ENCODE data around the gene TBX20. TPM values are rescaled to one million over a fixed set of nuclear protein-coding genes. Genes with fewer than 3 reads are reported as not detected.

The TBX20 gene
- total RNA-seq, 1 donor from 2014 or later, result 1.3 TPM

GRCh38 chr7:35249537-35249907 is 4.4 kb downstream of the TBX20 start:
- peaks cover 75% of the 10 kb centered on the region for H3K27me3 Mint-ChIP-seq (ENCODE audit: low read depth, unreplicated experiment)
- no peak overlapping the region for H3K4me3 Mint-ChIP-seq (ENCODE audit: unreplicated experiment)
- H2AFZ ChIP-seq (ENCODE audit: low read depth, low read length), result no peak overlapping the region
- H3K4me1 Mint-ChIP-seq (ENCODE audit: low read depth, unreplicated experiment), result no peaks in the 10 kb centered on the region
- no peak for TF ChIP-seq EZH2 (IDR thresholded peaks at IDR 0.05; ENCODE audit: insufficient read depth, low read length)
- TF ChIP-seq, protein P1, sequence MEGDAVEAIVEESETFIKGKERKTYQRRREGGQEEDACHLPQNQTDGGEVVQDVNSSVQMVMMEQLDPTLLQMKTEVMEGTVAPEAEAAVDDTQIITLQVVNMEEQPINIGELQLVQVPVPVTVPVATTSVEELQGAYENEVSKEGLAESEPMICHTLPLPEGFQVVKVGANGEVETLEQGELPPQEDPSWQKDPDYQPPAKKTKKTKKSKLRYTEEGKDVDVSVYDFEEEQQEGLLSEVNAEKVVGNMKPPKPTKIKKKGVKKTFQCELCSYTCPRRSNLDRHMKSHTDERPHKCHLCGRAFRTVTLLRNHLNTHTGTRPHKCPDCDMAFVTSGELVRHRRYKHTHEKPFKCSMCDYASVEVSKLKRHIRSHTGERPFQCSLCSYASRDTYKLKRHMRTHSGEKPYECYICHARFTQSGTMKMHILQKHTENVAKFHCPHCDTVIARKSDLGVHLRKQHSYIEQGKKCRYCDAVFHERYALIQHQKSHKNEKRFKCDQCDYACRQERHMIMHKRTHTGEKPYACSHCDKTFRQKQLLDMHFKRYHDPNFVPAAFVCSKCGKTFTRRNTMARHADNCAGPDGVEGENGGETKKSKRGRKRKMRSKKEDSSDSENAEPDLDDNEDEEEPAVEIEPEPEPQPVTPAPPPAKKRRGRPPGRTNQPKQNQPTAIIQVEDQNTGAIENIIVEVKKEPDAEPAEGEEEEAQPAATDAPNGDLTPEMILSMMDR (IDR thresholded peaks at IDR 0.05; ENCODE audit: insufficient read depth, low read depth, low read length), result no peak
- H3K4me2 ChIP-seq (ENCODE audit: low read length), result no peak overlapping the region
- H3K27ac Mint-ChIP-seq (ENCODE audit: unreplicated experiment), result no peak overlapping the region
- no peak overlapping the region for H3K4me3 ChIP-seq (ENCODE audit: insufficient read depth, low read depth, low read length)
- H3K27me3 ChIP-seq (ENCODE audit: insufficient read depth, low read length), result peaks cover 87% of the 10 kb centered on the region
- DNase-seq (ENCODE audit: low read depth) (no peak), FAIRE-seq (no peak)
- H3K9ac ChIP-seq (ENCODE audit: low read length), result no peak overlapping the region
- H3K36me3 ChIP-seq (ENCODE audit: insufficient read depth, low read length), result no peaks in the 10 kb centered on the region
- no peaks in the 10 kb centered on the region for H3K79me2 ChIP-seq (ENCODE audit: insufficient read depth, low read length)
- peaks cover 5% of the 10 kb centered on the region for H3K9me3 ChIP-seq (ENCODE audit: insufficient read depth, low read depth, low read length)
- H3K36me3 Mint-ChIP-seq (ENCODE audit: low read depth, unreplicated experiment), result no peaks in the 10 kb centered on the region
- H3K27ac ChIP-seq (ENCODE audit: low read depth, low read length), result no peak overlapping the region
- H3K9me3 Mint-ChIP-seq (ENCODE audit: unreplicated experiment), result peaks cover 8% of the 10 kb centered on the region
- peaks cover 8% of the 10 kb centered on the region for H3K4me1 ChIP-seq (ENCODE audit: insufficient read depth, low read length)
- H4K20me1 ChIP-seq (ENCODE audit: insufficient read depth, low read length), result no peaks in the 10 kb centered on the region

- H3K36me3 Mint-ChIP-seq (ENCODE audit: low read depth, unreplicated experiment), result no peaks in the 10 kb centered on the region
- H3K9me3 Mint-ChIP-seq (ENCODE audit: unreplicated experiment), result peaks cover 8% of the 10 kb centered on the region
- no peaks in the 10 kb centered on the region for H3K4me1 Mint-ChIP-seq (ENCODE audit: low read depth, unreplicated experiment)
- no peak overlapping the region for H3K4me3 Mint-ChIP-seq (ENCODE audit: unreplicated experiment)
- no peak for FAIRE-seq
- H3K27ac ChIP-seq (ENCODE audit: low read depth, low read length), result no peak overlapping the region
- peaks cover 5% of the 10 kb centered on the region for H3K4me1 ChIP-seq (ENCODE audit: insufficient read depth, low read length)
- TF ChIP-seq EZH2 (IDR thresholded peaks at IDR 0.05; ENCODE audit: insufficient read depth, low read length), result peak; percentile 39
- TF ChIP-seq, protein P1 (IDR thresholded peaks at IDR 0.05; ENCODE audit: insufficient read depth, low read depth, low read length), result no peak
- H3K9me3 ChIP-seq (ENCODE audit: insufficient read depth, low read depth, low read length), result peaks cover 4% of the 10 kb centered on the region
- no peak overlapping the region for H3K9ac ChIP-seq (ENCODE audit: low read length)
- no peaks in the 10 kb centered on the region for H3K79me2 ChIP-seq (ENCODE audit: insufficient read depth, low read length)
- no peak overlapping the region for H3K4me3 ChIP-seq (ENCODE audit: insufficient read depth, low read depth, low read length)
- no peaks in the 10 kb centered on the region for H3K36me3 ChIP-seq (ENCODE audit: insufficient read depth, low read length)
- no peak overlapping the region for H3K4me2 ChIP-seq (ENCODE audit: low read length)
- H2AFZ ChIP-seq (ENCODE audit: low read depth, low read length), result no peak overlapping the region
- H3K27me3 ChIP-seq (ENCODE audit: insufficient read depth, low read length), result peaks cover 84% of the 10 kb centered on the region
- no peaks in the 10 kb centered on the region for H4K20me1 ChIP-seq (ENCODE audit: insufficient read depth, low read length)
- DNase-seq (ENCODE audit: low read depth), result no peak
- H3K27ac Mint-ChIP-seq (ENCODE audit: unreplicated experiment), result no peak overlapping the region
- H3K27me3 Mint-ChIP-seq (ENCODE audit: low read depth, unreplicated experiment), result peaks cover 71% of the 10 kb centered on the region
Measured at GRCh38 chr7:35248576-35249536, 5.0 kb downstream of the TBX20 start.

GRCh38 chr7:35246819-35247218 is 7.1 kb downstream of the TBX20 start:
- no peak for DNase-seq (ENCODE audit: low read depth)
- Histone ChIP-seq H4K20me1 (ENCODE audit: insufficient read depth, low read length) (no peaks in the 10 kb centered on the region), H3K9ac (ENCODE audit: low read length) (no peak overlapping the region), H3K4me3 (ENCODE audit: insufficient read depth, low read depth, low read length) (no peak overlapping the region), H3K36me3 (ENCODE audit: insufficient read depth, low read length) (no peaks in the 10 kb centered on the region), H3K79me2 (ENCODE audit: insufficient read depth, low read length) (no peaks in the 10 kb centered on the region), H3K27ac (ENCODE audit: low read depth, low read length) (no peak overlapping the region), H2AFZ (ENCODE audit: low read depth, low read length) (no peak overlapping the region), H3K27me3 (ENCODE audit: insufficient read depth, low read length) (peaks cover 68% of the 10 kb centered on the region), H3K4me1 (ENCODE audit: insufficient read depth, low read length) (no peaks in the 10 kb centered on the region), H3K4me2 (ENCODE audit: low read length) (no peak overlapping the region), H3K9me3 (ENCODE audit: insufficient read depth, low read depth, low read length) (no peaks in the 10 kb centered on the region)
- TF ChIP-seq EZH2 (IDR thresholded peaks at IDR 0.05; ENCODE audit: insufficient read depth, low read length), result no peak
- TF ChIP-seq, protein P1 (IDR thresholded peaks at IDR 0.05; ENCODE audit: insufficient read depth, low read depth, low read length), result no peak
- no peak for FAIRE-seq
- H3K36me3 Mint-ChIP-seq (ENCODE audit: low read depth, unreplicated experiment), result no peaks in the 10 kb centered on the region
- H3K27me3 Mint-ChIP-seq (ENCODE audit: low read depth, unreplicated experiment), result peaks cover 59% of the 10 kb centered on the region
- no peaks in the 10 kb centered on the region for H3K9me3 Mint-ChIP-seq (ENCODE audit: unreplicated experiment)
- H3K27ac Mint-ChIP-seq (ENCODE audit: unreplicated experiment), result no peak overlapping the region
- H3K4me3 Mint-ChIP-seq (ENCODE audit: unreplicated experiment), result no peak overlapping the region
- H3K4me1 Mint-ChIP-seq (ENCODE audit: low read depth, unreplicated experiment), result no peaks in the 10 kb centered on the region

All from astrocyte (in vitro differentiated cells and primary cell).